ENCODE measurements around the gene NKAIN2. TPM values are rescaled to one million over a fixed set of nuclear protein-coding genes. Genes with fewer than 3 reads are reported as not detected.
A peak's percentile ranks its signal among the peaks of the same experiment; 100 is the strongest.

The NKAIN2 gene
- total RNA-seq (ENCODE audit: low replicate concordance): under 0.01 TPM in 1 of 2 replicates, not detected in the other

DNA sequence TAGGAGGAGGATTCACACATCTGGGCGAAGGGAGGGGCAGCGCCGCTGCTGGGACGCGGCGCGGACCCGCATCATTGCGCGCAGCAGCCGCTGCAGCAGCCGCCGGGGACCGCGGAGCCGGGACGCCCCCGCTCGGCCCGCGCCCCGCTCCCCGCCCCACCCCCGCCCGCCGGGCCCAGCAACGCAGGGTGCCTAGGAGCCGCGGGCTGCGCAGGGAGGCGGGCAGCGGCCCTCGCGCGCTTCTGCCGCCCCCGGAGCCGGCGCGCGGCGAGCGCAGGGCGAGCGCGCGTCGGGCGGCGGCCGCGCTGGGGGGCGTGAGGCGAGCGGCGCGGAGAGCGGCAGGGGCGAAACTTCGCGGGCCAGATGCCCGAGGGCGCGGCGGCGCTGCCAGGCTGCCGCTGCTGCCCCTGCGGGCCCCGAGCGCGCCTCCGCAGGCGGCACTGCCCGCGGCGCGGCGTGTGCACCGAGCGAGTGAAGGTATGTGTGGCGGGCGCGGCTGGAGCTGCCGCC, at the start of gene NKAIN2:
NKAIN2 (plus strand) TSS at position 362 of the 510 bp plus-strand sequence.
- DNase-seq (ENCODE audit: low read depth): no peak
- H3K4me3 ChIP-seq (ENCODE audit: low read depth, low read length): peak within 1 kb of the TSS; percentile 55
- TF ChIP-seq, protein P1, sequence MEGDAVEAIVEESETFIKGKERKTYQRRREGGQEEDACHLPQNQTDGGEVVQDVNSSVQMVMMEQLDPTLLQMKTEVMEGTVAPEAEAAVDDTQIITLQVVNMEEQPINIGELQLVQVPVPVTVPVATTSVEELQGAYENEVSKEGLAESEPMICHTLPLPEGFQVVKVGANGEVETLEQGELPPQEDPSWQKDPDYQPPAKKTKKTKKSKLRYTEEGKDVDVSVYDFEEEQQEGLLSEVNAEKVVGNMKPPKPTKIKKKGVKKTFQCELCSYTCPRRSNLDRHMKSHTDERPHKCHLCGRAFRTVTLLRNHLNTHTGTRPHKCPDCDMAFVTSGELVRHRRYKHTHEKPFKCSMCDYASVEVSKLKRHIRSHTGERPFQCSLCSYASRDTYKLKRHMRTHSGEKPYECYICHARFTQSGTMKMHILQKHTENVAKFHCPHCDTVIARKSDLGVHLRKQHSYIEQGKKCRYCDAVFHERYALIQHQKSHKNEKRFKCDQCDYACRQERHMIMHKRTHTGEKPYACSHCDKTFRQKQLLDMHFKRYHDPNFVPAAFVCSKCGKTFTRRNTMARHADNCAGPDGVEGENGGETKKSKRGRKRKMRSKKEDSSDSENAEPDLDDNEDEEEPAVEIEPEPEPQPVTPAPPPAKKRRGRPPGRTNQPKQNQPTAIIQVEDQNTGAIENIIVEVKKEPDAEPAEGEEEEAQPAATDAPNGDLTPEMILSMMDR (IDR thresholded peaks at IDR 0.05; ENCODE audit: insufficient read depth, low read length): no peak

DNA sequence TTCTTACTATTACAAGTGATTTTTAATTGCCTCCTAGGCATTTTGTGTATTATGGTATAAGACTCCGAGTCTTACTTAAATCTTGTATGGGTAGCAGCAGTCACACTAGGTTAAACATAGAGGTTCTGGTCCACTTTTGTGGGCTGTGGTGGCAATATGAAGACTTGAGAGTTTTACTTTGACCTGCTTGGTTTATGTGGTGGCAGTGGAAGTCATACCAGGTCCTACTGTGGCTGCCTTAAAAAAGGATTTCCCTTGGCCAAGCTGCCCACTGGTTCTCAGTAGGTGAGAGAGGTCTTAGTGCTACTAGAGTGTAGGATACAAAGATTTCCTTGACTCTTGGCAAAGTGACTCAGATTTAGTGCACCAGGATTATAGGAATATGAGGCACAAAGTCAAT, 44.2 kb upstream of the NKAIN2 start:
- no peak for DNase-seq (ENCODE audit: low read depth)
- TF ChIP-seq, protein P1 (IDR thresholded peaks at IDR 0.05; ENCODE audit: insufficient read depth, low read length): no peak
- H3K4me3 ChIP-seq (ENCODE audit: low read depth, low read length): no peak overlapping the region

DNA sequence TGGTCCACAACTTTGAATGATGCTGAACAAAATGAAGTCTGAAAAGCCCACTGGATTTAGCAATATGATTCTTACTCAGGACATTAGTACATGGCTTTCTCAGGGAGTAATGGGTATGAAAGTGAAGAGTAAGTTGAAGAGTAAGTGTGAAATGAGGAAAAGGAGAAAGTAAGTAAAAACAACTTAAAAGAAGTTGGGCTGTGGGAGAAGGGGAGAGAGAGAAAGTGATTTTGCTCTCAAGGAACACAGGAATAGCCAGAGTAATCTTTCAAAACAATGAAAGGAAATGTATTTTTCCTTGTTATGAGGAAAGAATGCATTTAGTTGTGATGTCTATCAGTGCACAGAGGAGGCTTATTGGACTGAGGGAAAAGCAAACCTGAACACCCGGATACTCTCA, 39.8 kb upstream of the NKAIN2 start:
- no peak overlapping the region for H3K4me3 ChIP-seq (ENCODE audit: low read depth, low read length)
- TF ChIP-seq, protein P1 (IDR thresholded peaks at IDR 0.05; ENCODE audit: insufficient read depth, low read length): no peak
- DNase-seq (ENCODE audit: low read depth): no peak

DNA sequence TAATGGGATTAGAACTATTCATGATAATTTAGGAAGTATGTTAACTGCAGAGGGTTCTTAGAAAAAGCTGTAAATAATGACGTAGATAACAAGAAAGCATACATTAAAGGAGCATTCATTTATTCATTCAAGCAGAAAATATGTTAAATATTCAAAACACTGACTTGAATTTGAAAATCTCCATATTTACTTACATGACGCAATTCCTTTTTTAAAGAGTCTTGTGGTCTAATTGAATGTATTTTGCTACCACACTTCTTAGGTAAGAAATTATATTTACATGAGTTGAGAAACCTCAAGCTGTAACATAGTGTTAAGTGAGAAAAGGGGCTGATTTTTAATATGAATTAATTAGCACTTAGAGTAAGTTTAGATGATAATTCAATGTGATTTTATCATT, 38.9 kb upstream of the NKAIN2 start:
- no peak overlapping the region for H3K4me3 ChIP-seq (ENCODE audit: low read depth, low read length)
- TF ChIP-seq, protein P1 (IDR thresholded peaks at IDR 0.05; ENCODE audit: insufficient read depth, low read length): no peak
- DNase-seq (ENCODE audit: low read depth): no peak

DNA sequence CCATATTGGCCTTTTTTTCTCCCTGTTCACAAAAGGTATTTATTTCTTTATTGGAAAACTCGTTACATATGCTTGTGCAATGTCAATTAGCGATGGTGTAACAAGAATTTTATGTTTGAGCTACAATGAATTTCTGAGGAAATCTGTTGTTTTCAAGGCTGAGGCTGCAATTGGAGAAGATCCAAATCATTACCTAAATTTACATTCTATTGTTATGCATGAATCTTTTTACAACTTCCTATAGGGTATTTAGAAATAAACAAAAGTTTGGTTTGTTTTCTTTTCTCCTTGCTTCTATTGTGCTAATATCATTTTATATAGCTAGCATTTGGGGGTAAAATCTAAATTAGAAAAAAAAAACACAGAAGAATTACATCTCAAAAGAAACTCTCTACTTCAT, 34.7 kb upstream of the NKAIN2 start:
- H3K4me3 ChIP-seq (ENCODE audit: low read depth, low read length): no peak overlapping the region
- TF ChIP-seq, protein P1 (IDR thresholded peaks at IDR 0.05; ENCODE audit: insufficient read depth, low read length): no peak
- DNase-seq (ENCODE audit: low read depth): no peak

DNA sequence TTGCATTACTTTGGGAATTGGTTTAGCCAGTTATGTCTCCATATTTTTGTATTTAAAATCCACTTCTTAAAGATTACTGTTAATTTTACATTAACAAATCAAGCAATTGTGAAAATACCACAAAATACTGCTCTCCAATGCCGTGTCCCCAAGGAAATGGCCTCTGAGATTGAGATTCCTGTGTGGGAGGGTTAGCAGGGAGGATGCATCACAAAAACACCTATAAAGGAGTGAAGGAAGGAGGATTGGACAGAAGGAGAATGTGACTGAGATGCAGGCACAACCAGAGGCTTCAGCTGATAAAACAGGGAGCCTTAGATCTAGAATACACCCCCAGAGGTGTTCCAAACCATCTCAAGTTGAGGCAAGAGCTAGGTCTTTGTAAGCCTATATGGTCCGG, 34.2 kb upstream of the NKAIN2 start:
- no peak overlapping the region for H3K4me3 ChIP-seq (ENCODE audit: low read depth, low read length)
- DNase-seq (ENCODE audit: low read depth): no peak
- TF ChIP-seq, protein P1 (IDR thresholded peaks at IDR 0.05; ENCODE audit: insufficient read depth, low read length): no peak

Measured in fibroblast of the aortic adventitia (primary cell).